NCI-H2029 (cell line): ENCODE measurements around the gene ADCYAP1R1.

Experiments
- DNase-seq: peaks from one replicate; lab custom pipeline; 2025; lab: John Stamatoyannopoulos, UW

Gene ADCYAP1R1

GRCh38 chr7:31087351-31087750 lies 35.2 kb downstream of the ADCYAP1R1 start:
- DNase-seq = no peak

GRCh38 chr7:31091924-31092434 lies 39.9 kb downstream of the ADCYAP1R1 start:
- no peak for DNase-seq

- DNase-seq = no peak
Observed at GRCh38 chr7:31092606-31093005, 40.5 kb downstream of the ADCYAP1R1 start.

- no peak for DNase-seq
Observed at GRCh38 chr7:31093282-31093681, 41.2 kb downstream of the ADCYAP1R1 start.

GRCh38 chr7:31094271-31094670 lies 42.2 kb downstream of the ADCYAP1R1 start:
- DNase-seq = no peak

- DNase-seq = no peak
Observed at GRCh38 chr7:31095286-31096197, 43.4 kb downstream of the ADCYAP1R1 start.

GRCh38 chr7:31096198-31096876 lies 44.2 kb downstream of the ADCYAP1R1 start:
- no peak for DNase-seq

- DNase-seq = no peak
Observed at GRCh38 chr7:31096877-31097258, 44.8 kb downstream of the ADCYAP1R1 start.

- no peak for DNase-seq
Observed at GRCh38 chr7:31098642-31099360, 46.7 kb downstream of the ADCYAP1R1 start.

GRCh38 chr7:31099451-31100444 lies 47.6 kb downstream of the ADCYAP1R1 start:
- no peak for DNase-seq

- DNase-seq = no peak
Observed at GRCh38 chr7:31100445-31100844, 48.3 kb downstream of the ADCYAP1R1 start.

GRCh38 chr7:31100871-31101270 lies 48.8 kb downstream of the ADCYAP1R1 start:
- no peak for DNase-seq

- DNase-seq = no peak
Observed at GRCh38 chr7:31101544-31101943, 49.4 kb downstream of the ADCYAP1R1 start.

- no peak for DNase-seq
Observed at GRCh38 chr7:31102151-31102972, 50.3 kb downstream of the ADCYAP1R1 start.

- DNase-seq = no peak
Observed at GRCh38 chr7:31102973-31103850, 51.1 kb downstream of the ADCYAP1R1 start.

GRCh38 chr7:31104361-31105255 lies 52.5 kb downstream of the ADCYAP1R1 start:
- DNase-seq = no peak

- DNase-seq = no peak
Observed at GRCh38 chr7:31105256-31105950, 53.3 kb downstream of the ADCYAP1R1 start.
